HepG2 (cell line): ENCODE results near the gene PFAS. TPM values are rescaled to one million over a fixed set of nuclear protein-coding genes. Genes with fewer than 3 reads are reported as not detected.
A peak's percentile ranks its signal among the peaks of the same experiment; 100 is the strongest.

ENCODE experiments used
- ATAC-seq: fragments of 200-7000 bp; cut with Tn5 transposase; 3 replicates; pipeline ENCODE4 v1.9.1; 2020; ENCODE audit warnings: mild to moderate bottlenecking, moderate library complexity
- BruUV-seq: library from RNA; stranded (reverse); fragments of 400-500 nt; replicated peaks from 2 replicates; lab custom pipeline; 2021; lab: Mats Ljungman, UMichigan
- CTCF ChIA-PET: fragments of 300-600 bp; formaldehyde crosslinking; extraction: SDS; loops from one replicate; lab custom pipeline; 2021; ENCODE audit warnings: low total read pairs, inconsistent platforms, low intra/inter-chr PET ratio; lab: Yijun Ruan, JAX
- POLR2A ChIA-PET: fragments of 350-600 bp; sonication (Branson Sonifier 250); formaldehyde crosslinking; loops from one replicate; lab custom pipeline; 2020; ENCODE audit warnings: antibody characterized with exemption, inconsistent platforms; lab: Yijun Ruan, JAX
- DNase-seq: peaks from one replicate; pipeline ENCODE4 v3.0.0-alpha.2; 2015; ENCODE audit warnings: low spot score
- FAIRE-seq: peaks from 3 replicates; lab custom pipeline; 2011; peaks lifted over from hg19 to GRCh38; lab: Jason Lieb, UNC
- H2AFZ ChIP-seq: one replicate; pipeline ENCODE4 v1.6.1; 2011; ENCODE audit warnings: low read length, inconsistent platforms
- H3K27ac ChIP-seq: fragments of 300-600 bp; 3 replicates; pipeline ENCODE4 v1.8.0; 2011; ENCODE audit warnings: mixed run types, mild to moderate bottlenecking, mixed read lengths, low read length, inconsistent platforms; ENCODE audit not compliant: insufficient read depth; ENCODE audit errors: extremely low read length
- H3K27me3 ChIP-seq, 2 experiments: fragments of 200-600 bp in 1 of 2; 2 replicates in 1 of 2; 3 replicates in 1 of 2; pipeline versions ENCODE4 v1.6.0 to v1.8.0; 2011; ENCODE audit warnings: low read length in 2 of 2, mild to moderate bottlenecking in 2 of 2, moderate library complexity in 2 of 2, inconsistent platforms in 1 of 2; ENCODE audit not compliant: insufficient read depth in 2 of 2, control insufficient read depth in 1 of 2
- H3K36me3 ChIP-seq, 2 experiments: fragments of 200-600 bp in 1 of 2; replicated peaks in 1 of 2; 2 replicates in 1 of 2; 3 replicates in 1 of 2; pipeline versions ENCODE4 v1.5.1 to v1.8.0; 2011; ENCODE audit warnings: low read length in 2 of 2, inconsistent platforms in 1 of 2; ENCODE audit not compliant: insufficient read depth in 2 of 2, control insufficient read depth in 1 of 2
- H3K4me1 ChIP-seq: 2 replicates; pipeline ENCODE4 v1.5.1; 2012; ENCODE audit warnings: low read length, inconsistent platforms; ENCODE audit not compliant: insufficient read depth
- H3K4me2 ChIP-seq: 2 replicates; pipeline ENCODE4 v1.6.0; 2011; ENCODE audit warnings: low read depth, low read length, inconsistent platforms
- H3K4me3 ChIP-seq, 3 experiments: fragments of 200-600 bp in 1 of 3; sonication (generic), shearing (Covaris generic) in 1 of 3; replicated peaks in 1 of 3; 2 replicates each; pipeline ENCODE4 v1.5.1; 2011 to 2016; ENCODE audit warnings: low read length in 3 of 3, inconsistent platforms in 2 of 3, low read depth in 2 of 3, mild to moderate bottlenecking in 2 of 3, control low read depth in 1 of 3, mixed read lengths in 1 of 3; ENCODE audit not compliant: insufficient read depth in 1 of 3
- H3K79me2 ChIP-seq: one replicate; pipeline ENCODE4 v1.6.1; 2011; ENCODE audit warnings: low read length, inconsistent platforms; ENCODE audit not compliant: insufficient read depth
- H3K9ac ChIP-seq: 2 replicates; pipeline ENCODE4 v1.6.0; 2011; ENCODE audit warnings: mild to moderate bottlenecking, low read depth, low read length, inconsistent platforms; ENCODE audit not compliant: insufficient read depth
- H3K9me3 ChIP-seq: 2 replicates; pipeline ENCODE4 v1.5.1; 2012; ENCODE audit warnings: mild to moderate bottlenecking, low read length
- H4K20me1 ChIP-seq: 2 replicates; pipeline ENCODE4 v1.6.0; 2011; ENCODE audit warnings: inconsistent platforms, mild to moderate bottlenecking, low read length, moderate library complexity; ENCODE audit not compliant: insufficient read depth
- HBP1 ChIP-seq: IDR thresholded peaks from 2 replicates; pipeline ENCODE4 v1.6.1; 2016; ENCODE audit warnings: low read depth, control low read depth
- YEATS4 ChIP-seq: sonication (generic); formaldehyde crosslinking; IDR thresholded peaks from 2 replicates; pipeline ENCODE4 v1.4.0; 2020; ENCODE audit warnings: missing genetic modification reagents, borderline replicate concordance
- ZBED4 ChIP-seq: sonication (generic); formaldehyde crosslinking; IDR thresholded peaks from 2 replicates; pipeline ENCODE4 v1.4.0; 2020; ENCODE audit warnings: missing genetic modification reagents, borderline replicate concordance
- ZNF121 ChIP-seq: sonication (generic); formaldehyde crosslinking; IDR thresholded peaks from 2 replicates; pipeline ENCODE4 v1.5.0; 2020; ENCODE audit warnings: mild to moderate bottlenecking, missing genetic modification reagents
- ZNF205 ChIP-seq: IDR thresholded peaks from 2 replicates; pipeline ENCODE4 v1.6.1; 2018; ENCODE audit warnings: missing biosample characterization, missing genetic modification reagents
- WGBS: methylation state at CpG from one replicate; pipeline ENCODE4 v1.1.6; 2017; ENCODE audit warnings: low lambda C conversion rate; 5-methylcytosine and 5-hydroxymethylcytosine counted together
- in situ Hi-C: cut with HindIII; loops from 2 replicates; pipeline ENCODE4 v1.10.0; 2017; ENCODE audit warnings: low pct_unique_long_range_greater_than_20kb; ENCODE audit not compliant: extremely low pct_ligation_motif_present
- intact Hi-C: fragments of 100-400 bp; cut with micrococcal nuclease; formaldehyde crosslinking; loops from one replicate; pipeline ENCODE4 v1.10.0; 2022; ENCODE audit not compliant: unreplicated experiment
- polyA plus RNA-seq, 8 experiments: library from polyadenylated mRNA; depleted of rRNA in 3 of 8; stranded (reverse) in 7 of 8; unstranded in 1 of 8; fragments of >200 nt; fragmentation: Illumina TruSeq in 4 of 8; extraction: Trizol in 4 of 8; gene quantifications; 2 replicates each; pipeline versions ENCODE4 v1.2.1 to v1.2.3, GENCODE V29; 2011 to 2016; ENCODE audit warnings: low read depth in 4 of 8, missing spikeins in 1 of 8, mixed read lengths in 1 of 8; ENCODE audit not compliant: insufficient read depth in 1 of 8
- total RNA-seq, 5 experiments: library from RNA; depleted of rRNA; stranded (reverse); fragments of >200 nt; fragmentation: Illumina TruSeq; extraction: Trizol; gene quantifications; 2 replicates each; pipeline ENCODE4 v1.2.3, GENCODE V29; 2016; ENCODE audit warnings: low read depth in 1 of 5

PFAS gene
- total and polyA plus RNA-seq, 2 of the 13 experiments (the other 11 are each of a cell fraction or from before 2014, with no cell fraction given), result 49.4 to 58.2 TPM

- TF ChIP-seq HBP1 (no peak), ZNF205 (CRISPR knock-in tag) (no peak), ZBED4 (CRISPR knock-in tag) (no peak)
Observed at GRCh38 chr17:8277317-8277716, 28.2 kb downstream of the PFAS start (continued).

GRCh38 chr17:8282345-8282744 is 33.3 kb downstream of the PFAS start:
- TF ChIP-seq YEATS4 (CRISPR knock-in tag) (no peak), ZNF121 (CRISPR knock-in tag) (peak; percentile 48; the same call in 1 of the 2 replicates)
- TF ChIP-seq, all 625 proteins: peak for 1
- ChIA-PET POLR2A (no interaction called here), CTCF (no interaction called here)
- no peak overlapping the region for H3K4me2 ChIP-seq
- H3K9me3 ChIP-seq, result no peaks in the 10 kb centered on the region
- no peak for ATAC-seq
- 73% methylated on average over 3 of the region's 3 CpGs for WGBS
- H2AFZ ChIP-seq, result no peak overlapping the region
- H3K27me3 ChIP-seq, result no peaks in the 10 kb centered on the region
- no peak overlapping the region for H3K27ac ChIP-seq
- no peaks in the 10 kb centered on the region for H3K79me2 ChIP-seq
- H3K9ac ChIP-seq, result no peak overlapping the region
- DNase-seq, result no peak
- H3K36me3 ChIP-seq, result no peaks in the 10 kb centered on the region
- no peak overlapping the region for H3K4me3 ChIP-seq
- intact Hi-C loops, result no loop called here
- no peaks in the 10 kb centered on the region for H4K20me1 ChIP-seq
- no TSS peak for BruUV-seq
- FAIRE-seq, result no peak
- in situ Hi-C loops, result no loop called here
- H3K4me1 ChIP-seq, result peaks cover 26% of the 10 kb centered on the region
